Measurements from ENCODE around the gene PERCC1. TPM values are rescaled to one million over a fixed set of nuclear protein-coding genes. Genes with fewer than 3 reads are reported as not detected.

Gene PERCC1
- total and polyA plus RNA-seq, 7 donors = 0.08 TPM; not detected in 6

GRCh38 chr16:1459967-1460366, 29.1 kb downstream of the PERCC1 start:
- Histone ChIP-seq H3K4me1 (no peaks in the 10 kb centered on the region), H3K9me3 (no peaks in the 10 kb centered on the region), H3K4me3 (no peak overlapping the region), H3K27me3 (ENCODE audit: insufficient read depth in 3 of 3, low read length in 2 of 3) (no peaks in the 10 kb centered on the region), H3K27ac (no peak overlapping the region), H3K36me3 (ENCODE audit: insufficient read depth in 1 of 2, low read depth in 1 of 2) (peaks cover 5 to 71% of the 10 kb centered on the region in 2 donors)
- 80 to 89% (median 84%) methylated on average over 9 to 10 of the region's 10 CpGs for WGBS, 3 donors
- ATAC-seq (no peak), DNase-seq (peak in 1 of 2 donors; percentile 35)
- TF ChIP-seq, protein P1, sequence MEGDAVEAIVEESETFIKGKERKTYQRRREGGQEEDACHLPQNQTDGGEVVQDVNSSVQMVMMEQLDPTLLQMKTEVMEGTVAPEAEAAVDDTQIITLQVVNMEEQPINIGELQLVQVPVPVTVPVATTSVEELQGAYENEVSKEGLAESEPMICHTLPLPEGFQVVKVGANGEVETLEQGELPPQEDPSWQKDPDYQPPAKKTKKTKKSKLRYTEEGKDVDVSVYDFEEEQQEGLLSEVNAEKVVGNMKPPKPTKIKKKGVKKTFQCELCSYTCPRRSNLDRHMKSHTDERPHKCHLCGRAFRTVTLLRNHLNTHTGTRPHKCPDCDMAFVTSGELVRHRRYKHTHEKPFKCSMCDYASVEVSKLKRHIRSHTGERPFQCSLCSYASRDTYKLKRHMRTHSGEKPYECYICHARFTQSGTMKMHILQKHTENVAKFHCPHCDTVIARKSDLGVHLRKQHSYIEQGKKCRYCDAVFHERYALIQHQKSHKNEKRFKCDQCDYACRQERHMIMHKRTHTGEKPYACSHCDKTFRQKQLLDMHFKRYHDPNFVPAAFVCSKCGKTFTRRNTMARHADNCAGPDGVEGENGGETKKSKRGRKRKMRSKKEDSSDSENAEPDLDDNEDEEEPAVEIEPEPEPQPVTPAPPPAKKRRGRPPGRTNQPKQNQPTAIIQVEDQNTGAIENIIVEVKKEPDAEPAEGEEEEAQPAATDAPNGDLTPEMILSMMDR (IDR thresholded peaks at IDR 0.05) = no peak
- intact Hi-C loops (cut with DNase I) = no loop called here

DNA sequence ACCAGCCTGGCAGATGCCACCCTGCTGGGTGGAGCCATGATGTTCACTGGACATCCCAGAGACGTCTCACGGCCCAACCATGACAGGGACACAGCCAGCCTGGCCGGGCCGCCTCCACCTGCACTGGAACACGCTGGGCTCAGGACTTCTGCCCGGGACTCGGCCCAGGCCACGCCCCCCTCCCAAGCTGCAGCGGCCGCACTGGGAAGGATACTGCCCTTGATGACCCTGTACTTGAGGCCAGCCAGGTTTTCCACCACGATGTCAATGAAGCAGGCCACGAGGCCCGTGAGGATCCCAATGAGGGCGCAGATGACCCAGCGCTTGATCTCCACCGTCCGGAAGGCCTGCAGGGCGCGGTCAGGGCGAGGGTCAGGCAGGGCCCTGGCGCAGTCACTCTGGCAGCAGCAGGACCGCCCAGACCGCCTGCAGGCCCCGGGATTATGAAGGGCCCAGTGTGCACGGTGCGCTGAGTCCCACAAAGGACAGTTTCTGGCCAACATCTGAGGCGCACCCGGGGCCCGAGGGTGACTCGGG, 29.8 kb downstream of the PERCC1 start:
- DNase-seq (peak in 1 of 2 donors; percentile 11), ATAC-seq (no peak)
- Histone ChIP-seq H3K9me3 (no peaks in the 10 kb centered on the region), H3K27ac (no peak overlapping the region), H3K27me3 (ENCODE audit: insufficient read depth in 3 of 3, low read length in 2 of 3) (no peaks in the 10 kb centered on the region), H3K4me1 (no peaks in the 10 kb centered on the region), H3K4me3 (no peak overlapping the region), H3K36me3 (ENCODE audit: insufficient read depth in 1 of 2, low read depth in 1 of 2) (peaks cover 5 to 64% of the 10 kb centered on the region in 2 donors)
- TF ChIP-seq, protein P1 (IDR thresholded peaks at IDR 0.05) = no peak
- intact Hi-C loops (cut with DNase I) = no loop called here
- WGBS, 3 donors = 86 to 90% (median 89%) methylated on average over 30 of the region's 30 CpGs

GRCh38 chr16:1461146-1461545, 30.3 kb downstream of the PERCC1 start:
- intact Hi-C loops (cut with DNase I) = no loop called here
- Histone ChIP-seq H3K9me3 (no peaks in the 10 kb centered on the region), H3K27me3 (ENCODE audit: insufficient read depth in 3 of 3, low read length in 2 of 3) (no peaks in the 10 kb centered on the region), H3K36me3 (ENCODE audit: insufficient read depth in 1 of 2, low read depth in 1 of 2) (peaks cover 5 to 59% of the 10 kb centered on the region in 2 donors), H3K27ac (no peak overlapping the region), H3K4me1 (no peaks in the 10 kb centered on the region), H3K4me3 (no peak overlapping the region)
- ATAC-seq = no peak
- TF ChIP-seq, protein P1 (IDR thresholded peaks at IDR 0.05) = no peak
- WGBS, 3 donors = 83 to 89% (median 85%) methylated on average over 24 of the region's 24 CpGs
- no peak for DNase-seq

GRCh38 chr16:1464196-1464893, 33.5 kb downstream of the PERCC1 start:
- WGBS, 3 donors = 88 to 93% (median 91%) methylated on average over 34 to 41 of the region's 41 CpGs
- ATAC-seq (no peak), DNase-seq (no peak)
- Histone ChIP-seq H3K36me3 (ENCODE audit: insufficient read depth in 1 of 2, low read depth in 1 of 2) (peaks cover 5 to 32% of the 10 kb centered on the region in 2 donors), H3K4me1 (peaks cover 4% of the 10 kb centered on the region), H3K4me3 (no peak overlapping the region), H3K27me3 (ENCODE audit: insufficient read depth in 3 of 3, low read length in 2 of 3) (no peaks in the 10 kb centered on the region), H3K27ac (no peak overlapping the region), H3K9me3 (no peaks in the 10 kb centered on the region)
- TF ChIP-seq, protein P1 (IDR thresholded peaks at IDR 0.05) = no peak
- intact Hi-C loops (cut with DNase I) = no loop called here

Data from psoas muscle (tissue), 8 donors.